NCI-H510A treated with DMSO at 0.1 percent for 48 hours (cell line): Measurements from ENCODE around the gene HTRA2.
"Not testable (repeated sequence)": the region's sequence is repeated elsewhere in the genome, so short reads cannot be mapped to it uniquely, and the experiment has no call there.

ENCODE experiments used
- DNase-seq: peaks from one replicate; lab custom pipeline; 2025; lab: John Stamatoyannopoulos, UW

The HTRA2 gene

DNA sequence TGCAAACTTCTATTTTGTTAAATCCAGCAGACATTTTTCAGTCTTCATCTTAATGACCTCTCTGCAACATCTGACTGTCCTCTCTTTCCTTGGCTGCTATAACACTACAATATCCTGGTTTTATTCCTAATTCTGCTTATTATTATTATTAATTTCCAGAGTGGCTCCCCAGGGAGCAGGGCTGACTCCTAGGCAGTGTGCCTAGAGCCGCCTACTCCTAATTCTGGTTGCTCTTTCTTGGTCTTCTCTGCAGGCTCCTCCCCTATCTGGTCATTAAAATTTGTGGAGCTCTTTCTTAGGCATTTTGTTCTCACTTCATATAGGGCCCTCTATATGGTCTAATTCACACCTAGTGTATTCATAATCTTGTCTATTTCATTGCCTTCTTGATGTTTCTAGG lies 13.2 kb downstream of the HTRA2 start:
- no peak for DNase-seq

DNA sequence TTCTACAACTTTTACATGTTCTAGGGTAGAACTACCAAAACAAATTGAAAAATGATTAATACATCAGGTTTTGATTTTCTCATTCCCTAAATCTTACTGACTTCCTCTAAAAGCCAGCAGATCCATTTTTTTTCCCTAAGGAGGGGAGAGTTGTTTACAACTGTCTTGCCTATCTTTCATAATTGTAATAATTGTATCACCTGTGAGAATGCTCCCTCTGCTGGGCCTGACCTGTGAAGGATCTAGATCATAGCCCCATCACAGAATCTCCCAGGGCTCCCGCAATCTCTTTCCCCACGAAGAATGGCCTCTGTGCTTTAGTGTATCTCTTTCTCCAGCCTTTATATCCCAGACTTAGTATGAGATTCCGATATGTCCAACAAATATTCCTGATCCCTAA lies 14.9 kb downstream of the HTRA2 start:
- DNase-seq = peak; percentile 23

DNA sequence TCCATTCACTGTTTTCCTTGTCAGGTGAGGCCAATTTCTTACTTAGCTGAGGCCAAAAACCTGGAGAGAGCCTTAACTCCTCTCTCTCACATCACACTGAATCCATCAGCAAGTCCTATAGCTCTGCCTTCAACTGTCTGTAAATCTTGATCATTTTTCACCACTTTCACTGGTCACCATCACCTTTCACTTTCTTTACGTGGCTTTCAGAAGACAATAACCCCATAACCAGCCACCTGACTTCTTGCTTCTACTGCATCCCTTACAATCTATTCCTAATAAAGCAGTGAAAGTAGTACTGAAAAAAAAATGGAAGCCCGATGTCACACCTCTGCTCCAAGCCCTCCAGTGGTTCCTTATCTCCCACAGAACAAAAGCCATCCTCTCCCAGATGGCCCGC lies 16.3 kb downstream of the HTRA2 start:
- no peak for DNase-seq

DNA sequence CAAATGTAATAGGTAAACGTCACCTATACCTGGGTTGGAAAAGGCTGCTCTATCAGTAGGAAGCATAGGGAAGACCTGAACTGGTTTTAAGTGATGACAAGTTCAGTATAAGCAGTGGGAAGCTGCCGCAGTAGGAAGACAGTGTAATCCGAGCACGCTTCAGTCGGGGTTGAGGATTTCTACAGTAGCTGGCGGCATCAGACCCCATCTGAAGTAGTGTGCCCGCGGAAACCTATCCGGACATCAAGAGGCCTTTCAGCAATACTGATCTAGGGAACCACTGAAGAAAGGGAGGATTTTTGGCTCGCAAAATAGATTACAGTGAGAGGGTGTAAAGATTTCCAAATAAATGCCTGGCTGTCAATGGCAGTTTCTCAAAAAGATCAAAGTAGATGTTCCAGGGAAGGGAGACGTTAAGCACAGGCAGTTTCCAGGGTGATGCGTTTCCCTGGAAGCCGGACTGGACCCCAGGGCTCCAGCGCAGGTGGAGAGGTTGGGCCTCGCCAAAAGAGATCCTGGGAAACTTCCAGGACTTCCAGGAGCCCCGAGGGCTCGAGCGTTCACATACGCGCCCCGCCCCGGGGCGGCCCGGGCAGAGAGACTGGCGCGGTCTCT lies 18.7 kb downstream of the HTRA2 start:
- DNase-seq = peak; percentile 82

DNA sequence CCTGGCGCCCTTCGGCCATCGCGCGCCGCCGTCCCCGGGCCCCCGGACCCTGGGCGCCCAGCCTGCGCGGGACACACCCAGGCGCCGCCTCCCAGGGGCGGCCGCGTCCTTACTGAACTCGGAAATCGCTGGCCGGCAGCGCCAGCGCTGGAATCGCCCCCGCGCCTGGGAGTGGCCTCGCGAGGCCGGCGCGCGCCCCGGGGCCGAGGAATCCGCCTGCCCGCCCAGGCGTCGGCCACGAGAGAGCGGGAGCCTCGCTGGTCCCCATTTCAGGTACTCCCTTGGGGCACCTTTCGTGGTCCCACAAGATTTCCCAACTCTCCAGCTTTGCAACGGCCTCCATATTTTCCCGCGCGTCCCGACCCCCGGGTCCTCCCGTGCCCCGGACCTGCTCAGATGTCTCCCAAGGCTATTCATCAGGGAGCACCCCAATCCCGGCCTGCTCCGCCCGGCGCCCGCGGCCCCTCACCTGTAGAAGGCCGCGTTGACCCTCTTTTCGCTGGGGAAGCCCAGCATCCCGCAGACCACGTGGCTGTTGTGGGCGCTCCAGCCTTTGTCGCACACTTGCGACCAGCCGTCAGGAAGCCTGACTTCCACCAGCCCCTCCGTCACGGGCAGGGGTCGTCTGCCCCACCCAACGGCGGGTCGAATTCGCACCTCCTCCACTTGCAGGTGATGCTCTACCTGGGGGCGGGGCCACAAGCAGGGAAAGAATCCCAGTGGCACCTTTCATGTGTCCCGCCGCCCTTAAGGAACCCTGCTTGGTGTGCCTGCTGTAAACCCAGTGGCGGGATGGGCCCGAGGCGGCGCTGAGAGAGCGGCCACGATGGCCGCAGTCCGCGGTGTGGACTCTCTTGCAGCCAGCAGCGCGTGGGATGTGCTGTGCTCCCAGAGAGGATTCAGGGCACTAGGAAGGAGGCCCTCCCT lies 19.4 kb downstream of the HTRA2 start:
- peak; percentile 82 for DNase-seq

DNA sequence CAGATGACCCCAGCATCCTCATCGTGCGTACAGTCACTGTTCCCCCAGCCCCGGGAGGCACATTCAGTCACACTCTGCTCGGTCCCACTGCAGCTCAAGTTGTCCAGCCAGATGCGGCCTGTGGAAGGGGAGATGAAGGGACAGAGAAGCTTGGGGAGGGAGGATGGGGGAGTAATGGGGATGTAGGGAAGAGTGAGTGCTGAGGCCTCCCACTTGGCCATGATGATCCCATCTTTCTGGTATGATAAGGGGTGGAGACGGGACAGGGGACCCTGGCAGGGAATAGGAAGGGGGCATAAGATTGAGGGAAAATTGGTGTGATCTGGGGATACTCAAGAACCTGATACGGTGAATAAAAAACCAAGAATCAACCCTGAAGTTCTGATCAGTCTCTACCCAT lies 20.5 kb downstream of the HTRA2 start:
- no peak for DNase-seq

DNA sequence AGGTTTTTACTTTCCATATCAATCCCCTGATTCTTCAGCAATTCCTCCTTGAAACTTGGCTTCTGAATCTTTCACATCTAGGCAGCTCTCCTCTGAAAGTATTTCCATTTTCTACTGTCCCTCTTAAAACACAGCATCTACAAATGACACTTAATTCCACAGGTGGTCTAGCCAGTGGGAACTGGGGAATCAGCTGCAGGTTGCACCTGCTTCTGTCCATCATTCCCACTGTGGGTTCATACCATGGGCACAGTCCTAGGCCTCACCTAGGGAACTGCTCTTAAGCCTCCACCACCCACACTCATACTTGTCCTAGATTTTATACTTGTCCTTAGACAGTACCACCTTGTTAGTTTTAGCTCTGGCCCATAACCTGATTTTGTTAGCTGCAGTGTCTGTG lies 21.8 kb downstream of the HTRA2 start:
- no peak for DNase-seq

DNA sequence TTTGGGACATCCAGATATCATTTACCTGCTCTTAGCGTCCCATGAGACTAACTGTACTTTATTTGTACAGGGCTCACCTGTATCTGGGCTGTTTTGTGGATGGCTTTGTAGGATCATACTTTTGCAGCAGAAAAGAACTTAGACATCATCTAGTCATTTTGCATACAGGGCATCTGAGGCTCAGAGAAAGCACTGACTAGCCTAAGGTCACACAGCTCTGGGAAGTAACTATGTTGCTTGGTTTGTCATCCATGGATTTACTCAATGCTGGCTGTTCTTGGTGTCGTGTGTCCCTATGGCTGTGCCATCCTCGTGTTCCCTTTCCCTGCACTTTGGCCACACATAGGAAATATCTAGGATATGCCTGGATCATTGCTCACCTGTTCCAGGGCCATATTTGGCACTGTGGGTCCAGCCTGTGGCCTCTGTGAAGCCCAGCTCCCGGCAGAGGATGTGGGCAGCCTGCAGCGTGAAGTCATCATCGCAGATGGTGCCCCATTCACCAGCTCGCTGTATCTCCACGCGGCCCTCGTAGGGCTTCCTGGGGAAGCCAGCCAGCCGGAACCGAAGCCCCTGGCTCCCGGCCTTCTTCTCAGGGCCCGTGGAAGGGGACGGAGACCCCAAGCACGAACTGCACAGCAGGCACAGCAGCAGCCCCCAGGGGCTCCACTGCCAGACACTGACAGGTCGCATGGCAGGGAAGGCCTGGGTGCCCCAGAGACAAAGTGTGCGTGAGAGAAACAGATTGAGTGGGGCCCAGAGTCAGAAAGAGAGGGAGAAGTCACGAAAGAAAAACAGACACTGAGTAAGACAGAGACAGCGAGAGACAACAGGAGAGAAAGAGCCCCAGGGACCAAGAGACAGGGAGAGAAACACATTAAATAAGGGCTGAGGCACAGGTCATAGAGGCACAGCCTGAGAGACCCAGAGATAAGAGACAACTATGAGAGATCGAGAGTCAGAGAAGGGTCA lies 22.5 kb downstream of the HTRA2 start:
- no peak for DNase-seq

DNA sequence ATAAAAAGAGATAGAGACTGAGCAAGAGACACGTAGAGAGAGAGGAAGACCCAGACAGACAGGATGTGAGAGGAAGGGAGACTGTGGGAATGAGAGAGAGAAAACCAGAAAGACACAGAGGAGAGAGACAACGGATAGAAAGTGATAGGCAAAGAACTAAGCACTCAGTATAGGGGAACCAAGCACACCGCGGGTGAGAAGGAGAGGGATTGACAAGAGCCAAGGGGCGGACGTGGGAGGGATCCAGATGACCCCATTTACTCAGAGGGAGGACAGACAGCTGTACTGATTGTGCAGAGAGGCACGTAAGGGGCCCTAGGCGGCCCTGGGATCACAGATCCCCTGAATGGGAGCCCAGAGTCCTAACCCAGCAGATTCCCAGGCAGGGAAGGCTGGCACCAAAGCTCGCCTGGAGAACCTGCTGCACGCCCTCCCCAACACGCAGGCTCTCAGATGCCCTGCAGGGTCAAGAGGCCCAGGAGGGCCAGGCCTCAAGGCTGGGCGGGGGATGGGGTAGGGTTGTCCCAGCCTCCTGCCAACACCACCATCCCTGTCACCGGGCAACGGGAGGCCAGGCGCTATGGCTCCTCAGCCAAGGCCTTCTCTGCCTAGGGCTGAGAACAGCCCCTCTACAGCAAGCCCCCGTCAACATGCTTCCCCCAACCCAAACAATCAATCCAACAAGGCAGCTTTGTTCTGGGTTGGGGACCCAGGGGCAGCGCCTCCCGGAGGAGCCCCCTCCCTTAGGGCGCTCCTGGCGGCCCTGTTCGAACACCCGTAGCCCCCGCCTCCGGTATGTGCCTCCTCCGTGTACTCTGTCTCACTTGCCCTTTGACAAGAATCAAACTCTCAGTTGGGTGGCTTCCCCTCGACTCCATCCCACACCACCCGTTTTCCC lies 23.4 kb downstream of the HTRA2 start:
- peak; percentile 53 for DNase-seq

DNA sequence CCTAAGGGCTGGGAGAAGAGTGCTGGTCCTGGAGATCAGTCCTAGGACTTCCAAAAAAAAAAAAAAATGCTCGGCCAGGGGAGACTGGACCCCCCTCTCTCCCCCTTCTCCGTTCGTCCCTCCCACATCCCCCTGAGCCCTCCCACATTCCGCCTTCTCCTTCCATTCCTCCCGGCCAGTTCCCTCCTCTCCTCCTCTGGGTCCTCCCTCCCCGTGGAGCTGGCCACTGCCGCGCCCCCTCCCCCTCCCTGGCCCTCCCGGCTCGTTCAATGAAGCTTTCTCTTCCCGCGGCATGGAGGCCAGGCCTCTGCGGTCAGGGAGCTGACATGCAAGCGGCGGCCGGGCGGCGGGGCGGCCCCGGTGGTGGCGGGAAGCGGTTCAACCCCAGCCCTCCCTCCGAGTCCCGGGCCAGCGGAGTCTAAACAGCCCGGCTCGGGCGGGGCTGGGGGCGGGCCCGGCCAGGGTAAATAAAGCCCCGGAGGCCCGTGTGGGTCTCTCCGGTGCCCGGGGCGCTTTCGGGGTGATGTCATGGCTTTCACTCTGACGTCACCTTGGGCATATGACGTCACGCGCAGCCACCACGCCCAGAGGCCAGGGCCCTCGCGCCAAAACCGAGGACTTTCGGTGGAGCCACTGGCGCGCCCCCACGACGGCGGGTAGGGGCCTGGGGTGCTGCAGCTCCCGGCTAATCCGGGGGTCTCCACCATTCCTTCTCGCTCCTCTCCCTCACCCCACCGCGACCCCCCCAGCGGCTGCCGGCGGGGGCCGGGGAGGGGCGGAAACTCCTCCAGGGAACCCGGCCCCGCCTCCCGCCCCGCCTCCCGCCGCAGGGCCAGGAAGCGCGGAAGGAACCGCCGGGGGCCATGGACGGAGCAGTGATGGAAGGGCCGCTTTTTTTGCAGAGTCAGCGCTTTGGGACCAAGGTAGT lies 24.4 kb downstream of the HTRA2 start, which contains the start of the genes DOK1 and LOXL3:
TSS of gene DOK1 (plus strand) at position 829 of the 928 bp plus-strand sequence. CDS start at position 864, 35 bp downstream.
TSS of gene LOXL3 (minus strand) at position 51 of the 928 bp plus-strand sequence. CDS start 1,308 bp downstream, outside the sequence.
- peak; percentile 81 for DNase-seq

DNA sequence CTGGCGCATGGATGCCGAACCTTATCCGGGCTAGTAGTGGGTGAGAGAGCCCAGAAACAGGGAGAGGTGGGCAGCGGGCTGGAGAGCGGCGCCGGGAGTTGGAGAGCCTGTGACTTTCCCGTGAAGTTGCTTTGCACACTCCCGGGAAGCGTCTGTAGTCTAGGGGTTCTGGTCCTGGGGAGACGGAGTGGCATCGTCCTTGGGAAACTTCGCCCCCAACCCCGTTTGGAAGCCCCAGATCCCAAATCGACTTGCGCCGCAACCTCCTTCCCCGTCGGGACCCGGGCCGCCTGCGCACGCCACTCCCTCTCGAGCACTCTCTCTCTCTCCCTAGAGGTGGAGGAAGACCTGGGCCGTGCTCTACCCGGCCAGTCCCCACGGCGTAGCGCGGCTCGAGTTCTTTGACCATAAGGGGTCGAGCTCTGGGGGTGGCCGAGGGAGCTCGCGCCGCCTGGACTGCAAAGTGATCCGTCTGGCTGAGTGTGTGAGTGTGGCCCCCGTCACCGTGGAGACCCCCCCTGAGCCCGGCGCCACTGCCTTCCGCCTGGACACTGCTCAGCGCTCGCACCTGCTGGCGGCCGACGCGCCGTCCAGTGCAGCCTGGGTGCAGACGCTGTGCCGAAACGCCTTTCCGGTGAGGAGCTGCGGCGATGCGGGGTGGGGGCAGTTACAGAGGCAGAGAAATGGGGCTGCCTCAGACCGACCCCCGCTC lies 25.2 kb downstream of the HTRA2 start:
- peak; percentile 72 for DNase-seq

DNA sequence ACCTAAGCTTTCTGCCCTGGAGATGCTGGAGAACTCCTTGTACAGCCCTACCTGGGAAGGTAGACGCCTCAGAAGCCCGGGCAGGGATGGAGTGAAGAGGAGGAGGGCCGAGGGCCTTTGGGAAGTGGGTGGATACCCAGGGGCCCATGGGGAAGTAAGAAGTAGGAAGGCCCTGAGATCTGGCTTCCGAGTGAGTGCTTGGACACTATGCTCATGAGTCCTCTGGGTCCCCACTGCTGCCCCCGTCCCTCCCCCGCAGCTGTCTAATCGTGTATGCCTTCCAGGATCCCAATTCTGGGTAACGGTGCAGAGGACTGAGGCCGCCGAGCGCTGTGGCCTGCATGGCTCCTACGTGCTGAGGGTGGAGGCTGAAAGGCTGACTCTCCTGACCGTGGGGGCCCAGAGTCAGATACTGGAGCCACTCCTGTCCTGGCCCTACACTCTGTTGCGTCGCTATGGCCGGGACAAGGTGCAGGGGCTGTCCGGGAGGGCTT lies 25.9 kb downstream of the HTRA2 start:
- no peak for DNase-seq

DNA sequence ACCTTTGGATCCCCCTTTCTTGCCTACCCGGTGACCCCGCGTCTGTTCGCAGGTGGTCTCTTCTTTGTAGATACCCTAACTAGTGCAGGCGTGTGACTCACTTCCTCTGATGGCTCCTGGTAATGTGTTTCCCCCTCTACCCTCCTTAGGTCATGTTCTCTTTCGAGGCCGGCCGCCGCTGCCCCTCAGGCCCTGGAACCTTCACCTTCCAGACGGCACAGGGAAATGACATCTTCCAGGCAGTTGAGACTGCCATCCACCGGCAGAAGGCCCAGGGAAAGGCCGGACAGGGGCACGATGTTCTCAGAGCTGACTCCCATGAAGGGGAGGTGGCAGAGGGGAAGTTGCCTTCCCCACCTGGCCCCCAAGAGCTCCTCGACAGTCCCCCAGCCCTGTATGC lies 26.4 kb downstream of the HTRA2 start:
- no peak for DNase-seq

DNA sequence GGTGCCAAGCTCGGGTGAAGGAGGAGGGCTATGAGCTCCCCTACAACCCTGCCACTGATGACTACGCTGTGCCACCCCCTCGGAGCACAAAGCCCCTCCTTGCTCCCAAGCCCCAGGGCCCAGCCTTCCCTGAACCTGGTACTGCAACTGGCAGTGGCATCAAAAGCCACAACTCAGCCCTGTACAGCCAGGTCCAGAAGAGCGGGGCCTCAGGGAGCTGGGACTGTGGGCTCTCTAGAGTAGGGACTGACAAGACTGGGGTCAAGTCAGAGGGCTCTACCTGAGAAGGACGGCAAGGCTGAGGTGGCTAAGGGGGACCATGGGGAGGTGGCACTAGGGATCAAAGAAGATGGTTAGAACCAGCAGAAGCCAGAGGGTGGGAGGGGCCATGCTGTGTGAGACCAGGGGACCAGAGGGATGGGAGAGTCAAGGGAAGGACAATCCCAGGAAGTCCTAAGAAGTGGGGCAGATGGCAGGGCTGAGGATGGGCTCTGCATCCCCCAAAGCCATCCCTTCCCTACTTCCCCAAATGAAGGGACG lies 27.2 kb downstream of the HTRA2 start:
- DNase-seq = no peak

DNA sequence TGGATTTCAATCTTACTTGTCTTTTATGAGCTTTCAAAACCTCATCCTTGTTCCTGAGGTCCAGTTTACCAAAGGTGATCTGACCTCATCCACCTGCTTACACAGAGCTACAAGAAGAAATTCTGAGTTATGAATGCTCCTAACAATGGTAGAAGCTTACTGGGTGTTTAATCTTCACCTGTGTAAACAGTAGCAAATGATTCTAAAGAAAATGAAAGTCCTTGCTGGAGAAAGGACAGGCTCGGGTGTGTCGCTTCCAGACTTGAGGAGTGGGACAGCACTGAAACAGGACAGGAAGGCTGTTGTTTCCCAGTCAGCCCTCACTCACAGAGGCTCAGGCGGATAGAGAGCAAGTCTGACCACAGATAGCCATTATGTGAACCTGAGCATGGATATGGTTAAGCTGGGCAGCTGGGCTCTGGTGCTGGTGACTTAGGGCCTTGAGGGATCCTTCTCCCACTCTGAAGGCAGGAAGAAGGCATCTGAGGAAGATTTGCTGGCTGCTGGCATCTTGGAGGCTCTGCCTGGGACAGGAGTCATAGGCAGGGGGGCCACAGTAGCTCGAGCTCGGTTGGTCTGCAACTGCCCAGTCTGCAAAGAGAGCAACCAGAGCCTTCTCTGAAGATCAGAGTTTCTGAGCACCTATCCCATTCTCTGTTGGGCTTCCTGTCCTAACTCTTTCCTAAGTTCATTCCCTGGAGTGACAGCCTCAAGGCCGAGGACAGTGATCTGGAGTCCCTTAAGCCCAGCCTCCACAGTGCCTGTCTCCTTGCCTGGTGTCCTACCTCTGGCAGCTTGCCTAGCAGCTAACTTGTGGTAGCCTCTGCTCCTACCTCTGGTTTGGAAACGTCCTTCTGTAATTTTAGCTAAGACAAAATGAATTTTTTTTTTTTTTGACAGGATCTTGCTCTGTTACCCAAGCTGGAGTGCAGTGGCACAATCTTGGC lies 28.8 kb downstream of the HTRA2 start:
- no peak for DNase-seq

DNA sequence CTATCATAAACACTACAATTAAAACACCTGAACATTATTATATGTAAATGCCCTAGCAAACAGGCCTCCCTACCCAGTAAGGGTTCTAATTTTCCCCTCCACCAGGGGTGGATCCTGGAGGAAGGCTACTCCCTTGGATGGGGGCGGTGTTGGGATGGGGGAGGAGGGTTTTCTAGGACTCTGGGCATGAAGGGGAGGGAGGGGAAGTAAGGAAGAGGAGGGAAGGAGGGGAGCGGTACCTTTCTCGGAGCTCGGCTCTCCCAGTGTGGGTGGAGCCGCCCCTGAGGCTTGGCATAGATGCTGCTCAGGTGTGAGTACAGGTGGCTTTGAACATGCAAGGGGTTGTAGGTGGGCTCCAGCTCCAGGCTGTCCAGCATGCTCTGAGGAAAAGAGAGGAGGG lies 30.2 kb downstream of the HTRA2 start:
- no peak for DNase-seq

DNA sequence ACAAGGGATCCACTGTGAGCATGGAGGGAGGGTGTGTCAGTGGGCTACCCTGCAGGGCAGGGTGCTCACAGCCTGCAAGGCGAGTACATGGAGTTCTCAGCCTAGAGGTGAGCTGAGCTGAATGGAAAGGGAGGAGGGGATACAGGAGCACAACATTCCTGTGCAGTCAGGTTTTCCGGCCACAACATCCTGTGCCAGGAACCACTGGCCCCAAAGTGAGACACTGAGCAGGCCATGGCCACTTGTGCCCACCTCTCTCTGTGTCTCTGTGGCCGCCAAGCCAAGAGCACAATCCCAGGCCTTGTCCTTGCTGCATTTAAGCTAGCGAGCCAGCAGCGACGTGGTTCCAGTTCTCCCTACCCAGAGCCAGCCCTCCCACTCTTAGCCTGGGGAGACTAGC lies 30.9 kb downstream of the HTRA2 start:
- DNase-seq = no peak

DNA sequence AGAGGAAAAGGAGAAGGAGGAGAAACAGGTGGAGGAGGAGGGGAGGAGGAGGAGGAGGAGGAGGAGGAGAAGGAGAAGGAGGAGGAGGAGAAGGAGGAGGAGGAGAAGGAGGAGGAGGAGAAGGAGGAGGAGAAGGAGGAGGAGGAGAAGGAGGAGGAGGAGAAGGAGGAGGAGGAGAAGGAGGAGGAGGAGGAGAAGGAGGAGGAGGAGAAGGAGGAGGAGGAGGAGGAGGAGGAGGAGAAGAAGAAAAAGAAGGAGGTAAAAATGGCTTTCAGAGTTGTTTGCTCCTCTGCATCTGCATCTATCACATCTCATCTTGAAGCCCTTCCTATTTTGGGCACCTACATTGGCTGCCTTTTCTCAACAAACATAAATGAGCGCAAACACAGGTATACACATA lies 31.3 kb downstream of the HTRA2 start:
- DNase-seq = not testable (repeated sequence)
